DOHH2 (cell line): ENCODE results near the gene PDLIM7.

Experiments
- H3F3A ChIP-seq: fragments of 200-600 bp; sonication (generic), shearing (Covaris generic); 2 replicates; pipeline ENCODE4 v1.6.0; 2016; ENCODE audit warnings: antibody characterized with exemption, mild to moderate bottlenecking; ENCODE audit not compliant: control insufficient read depth, insufficient read depth
- H3K27ac ChIP-seq: fragments of 200-600 bp; sonication (generic); 2 replicates; pipeline ENCODE4 v1.5.1; 2014; ENCODE audit warnings: low read depth, mild to moderate bottlenecking, low read length, moderate library complexity
- H3K27me3 ChIP-seq: fragments of 200-600 bp; sonication (generic); 2 replicates; pipeline ENCODE4 v1.6.1; 2014; ENCODE audit warnings: mild to moderate bottlenecking, low read length, mixed read lengths; ENCODE audit not compliant: control insufficient read depth
- H3K36me3 ChIP-seq: fragments of 200-600 bp; sonication (generic); 2 replicates; pipeline ENCODE4 v1.6.1; 2014; ENCODE audit warnings: mild to moderate bottlenecking, low read length, moderate library complexity, mixed read lengths; ENCODE audit not compliant: control insufficient read depth
- H3K4me1 ChIP-seq: fragments of 200-600 bp; sonication (generic); 2 replicates; pipeline ENCODE4 v1.6.1; 2014; ENCODE audit warnings: mild to moderate bottlenecking, low read length, mixed read lengths; ENCODE audit not compliant: control insufficient read depth
- H3K4me2 ChIP-seq: fragments of 200-600 bp; sonication (generic); 2 replicates; pipeline ENCODE4 v1.6.0; 2014; ENCODE audit warnings: mild to moderate bottlenecking, low read length, moderate library complexity
- H3K4me3 ChIP-seq: fragments of 200-600 bp; sonication (generic); 2 replicates; pipeline ENCODE4 v1.5.1; 2014; ENCODE audit warnings: mild to moderate bottlenecking, low read length, mixed read lengths
- H3K79me2 ChIP-seq: fragments of 200-600 bp; sonication (generic); 2 replicates; pipeline ENCODE4 v1.6.1; 2014; ENCODE audit warnings: mild to moderate bottlenecking, low read length, mixed read lengths; ENCODE audit not compliant: control insufficient read depth
- H3K9me2 ChIP-seq: fragments of 200-600 bp; sonication (generic); replicated peaks from 2 replicates; pipeline ENCODE4 v1.6.1; 2014; ENCODE audit warnings: mild to moderate bottlenecking, low read length, mixed read lengths; ENCODE audit not compliant: control insufficient read depth
- H3K9me3 ChIP-seq: fragments of 200-600 bp; sonication (generic); 2 replicates; pipeline ENCODE4 v1.6.1; 2014; ENCODE audit warnings: antibody characterized with exemption, low read length, mixed read lengths; ENCODE audit not compliant: control insufficient read depth, insufficient read depth
- H4K20me1 ChIP-seq: fragments of 200-600 bp; sonication (generic); 2 replicates; pipeline ENCODE4 v1.6.0; 2014; ENCODE audit warnings: low read depth, mild to moderate bottlenecking, antibody characterized with exemption, low read length, moderate library complexity; ENCODE audit not compliant: control insufficient read depth, insufficient read depth
- EZH2phosphoT487 ChIP-seq: fragments of 200-600 bp; sonication (generic); IDR thresholded peaks from 2 replicates; pipeline ENCODE4 v1.6.1; 2017; ENCODE audit warnings: borderline replicate concordance, mild to moderate bottlenecking, antibody characterized with exemption, low read length, moderate library complexity, mixed read lengths
- TF ChIP-seq, protein P1 (sequence below): fragments of 200-600 bp; sonication (generic); IDR thresholded peaks from one replicate; pipeline ENCODE4 v1.5.1; 2014; ENCODE audit warnings: antibody characterized with exemption, mild to moderate bottlenecking, low read depth, low read length; ENCODE audit not compliant: poor library complexity, severe bottlenecking

Gene PDLIM7

DNA sequence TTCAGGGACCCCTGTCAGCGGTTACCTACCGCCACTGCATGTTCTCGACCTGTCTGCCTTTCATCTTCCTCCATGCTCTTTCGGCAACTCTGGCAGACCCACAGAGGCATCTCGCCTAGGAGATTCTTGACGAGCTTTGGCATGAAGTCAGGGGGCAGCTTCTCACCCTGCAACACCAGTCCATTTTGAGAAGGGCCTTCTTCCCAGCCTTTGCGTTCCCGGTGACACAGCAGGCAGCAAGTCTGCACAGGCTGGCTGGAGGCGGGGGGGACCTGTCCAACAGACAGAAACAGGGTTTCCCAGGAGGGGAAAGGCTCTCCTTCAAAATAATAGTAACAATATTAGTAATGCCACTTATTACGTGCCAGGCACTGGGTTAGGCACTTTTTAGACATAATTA lies 41.5 kb upstream of the PDLIM7 start:
- 0 out of 2 replicates have a peak, but pooled peaks cover 3% of the 10 kb centered on the region for H3F3A ChIP-seq
- H3K9me2 ChIP-seq = no peaks in the 10 kb centered on the region
- H3K9me3 ChIP-seq = no peaks in the 10 kb centered on the region
- TF ChIP-seq, protein P1, sequence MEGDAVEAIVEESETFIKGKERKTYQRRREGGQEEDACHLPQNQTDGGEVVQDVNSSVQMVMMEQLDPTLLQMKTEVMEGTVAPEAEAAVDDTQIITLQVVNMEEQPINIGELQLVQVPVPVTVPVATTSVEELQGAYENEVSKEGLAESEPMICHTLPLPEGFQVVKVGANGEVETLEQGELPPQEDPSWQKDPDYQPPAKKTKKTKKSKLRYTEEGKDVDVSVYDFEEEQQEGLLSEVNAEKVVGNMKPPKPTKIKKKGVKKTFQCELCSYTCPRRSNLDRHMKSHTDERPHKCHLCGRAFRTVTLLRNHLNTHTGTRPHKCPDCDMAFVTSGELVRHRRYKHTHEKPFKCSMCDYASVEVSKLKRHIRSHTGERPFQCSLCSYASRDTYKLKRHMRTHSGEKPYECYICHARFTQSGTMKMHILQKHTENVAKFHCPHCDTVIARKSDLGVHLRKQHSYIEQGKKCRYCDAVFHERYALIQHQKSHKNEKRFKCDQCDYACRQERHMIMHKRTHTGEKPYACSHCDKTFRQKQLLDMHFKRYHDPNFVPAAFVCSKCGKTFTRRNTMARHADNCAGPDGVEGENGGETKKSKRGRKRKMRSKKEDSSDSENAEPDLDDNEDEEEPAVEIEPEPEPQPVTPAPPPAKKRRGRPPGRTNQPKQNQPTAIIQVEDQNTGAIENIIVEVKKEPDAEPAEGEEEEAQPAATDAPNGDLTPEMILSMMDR = no peak
- no peak for TF ChIP-seq EZH2phosphoT487
- H3K4me1 ChIP-seq = no peaks in the 10 kb centered on the region
- no peak overlapping the region for H3K4me3 ChIP-seq
- no peaks in the 10 kb centered on the region for H3K27me3 ChIP-seq
- no peaks in the 10 kb centered on the region; the same call in 1 of the 2 replicates for H4K20me1 ChIP-seq
- H3K4me2 ChIP-seq = no peak overlapping the region
- no peak overlapping the region for H3K27ac ChIP-seq
- H3K36me3 ChIP-seq = peaks cover 79% of the 10 kb centered on the region
- H3K79me2 ChIP-seq = peaks cover 34% of the 10 kb centered on the region

DNA sequence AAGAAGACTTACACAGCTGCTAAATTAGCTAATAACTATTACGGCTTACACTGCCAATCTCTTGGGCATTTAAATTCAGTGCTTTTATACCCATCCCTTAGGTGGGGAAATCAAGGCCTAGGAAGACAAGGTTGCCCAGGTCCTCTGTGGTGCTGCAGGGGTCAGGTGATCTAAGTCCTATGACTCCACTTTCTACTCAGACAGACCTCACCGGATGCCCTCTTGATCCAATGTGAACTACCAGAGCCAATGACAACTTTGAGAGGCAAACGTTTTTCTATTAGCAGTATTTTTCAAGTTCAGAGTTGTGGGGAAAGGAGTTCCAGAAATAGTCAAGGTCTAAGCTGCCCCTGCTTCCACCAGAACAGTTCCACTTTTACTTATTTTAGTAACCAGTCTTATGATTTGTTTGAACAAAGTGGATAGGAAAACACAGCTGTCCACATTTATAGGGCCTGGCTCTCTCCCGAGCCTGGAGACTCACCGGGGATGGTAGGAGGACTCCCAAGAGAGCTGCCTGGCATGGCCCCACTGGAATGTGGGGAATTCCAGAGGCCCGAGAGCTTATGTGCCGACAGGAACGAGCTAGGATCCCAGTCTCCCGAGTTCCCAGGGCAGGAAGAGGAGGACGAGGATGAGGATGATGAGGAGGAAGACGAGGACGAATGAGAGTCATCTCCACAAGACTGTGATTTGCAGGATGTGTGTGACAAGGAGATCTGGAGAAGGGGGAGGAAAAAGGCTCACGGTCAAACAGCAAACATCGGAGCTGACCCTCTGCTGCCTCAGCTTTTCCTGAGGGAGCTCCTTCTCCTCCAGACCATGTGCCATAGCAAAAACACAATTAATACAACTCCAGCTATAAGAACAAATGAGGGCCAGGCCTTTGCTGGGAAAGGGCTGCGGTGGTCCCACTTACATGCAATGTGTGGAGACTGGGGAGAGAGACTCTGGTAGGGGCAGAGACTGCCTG lies 40.3 kb upstream of the PDLIM7 start:
- H3K9me3 ChIP-seq = no peaks in the 10 kb centered on the region
- H3K9me2 ChIP-seq = no peaks in the 10 kb centered on the region
- 0 out of 2 replicates have a peak, but pooled peaks cover 3% of the 10 kb centered on the region for H3F3A ChIP-seq
- no peaks in the 10 kb centered on the region for H3K4me1 ChIP-seq
- H3K4me3 ChIP-seq = no peak overlapping the region
- TF ChIP-seq, protein P1 = no peak
- TF ChIP-seq EZH2phosphoT487 = no peak
- H3K36me3 ChIP-seq = peaks cover 75% of the 10 kb centered on the region
- H3K27ac ChIP-seq = no peak overlapping the region
- no peaks in the 10 kb centered on the region for H3K27me3 ChIP-seq
- H3K4me2 ChIP-seq = no peak overlapping the region
- H3K79me2 ChIP-seq = peaks cover 22% of the 10 kb centered on the region
- H4K20me1 ChIP-seq = no peaks in the 10 kb centered on the region; the same call in 1 of the 2 replicates

DNA sequence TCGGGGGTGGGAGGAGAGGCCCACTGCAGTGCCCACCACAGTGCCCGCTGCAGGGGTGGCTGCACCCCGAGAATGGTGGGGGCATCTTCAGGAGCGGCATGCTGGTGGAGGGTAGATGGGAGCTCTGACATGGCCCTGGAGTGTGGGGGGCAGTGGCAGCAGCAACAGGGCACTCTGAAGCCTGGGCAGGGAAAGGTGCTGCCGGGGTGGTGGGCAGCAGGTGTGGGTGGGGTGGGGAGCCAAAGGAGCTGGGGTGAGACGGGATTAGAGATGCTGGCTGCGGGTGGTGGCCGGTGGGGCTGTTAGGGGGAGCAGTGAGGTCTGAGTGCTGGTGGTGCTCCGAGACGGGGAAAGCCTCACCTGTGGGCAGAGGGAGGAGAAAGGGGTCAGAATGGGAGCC lies 39.0 kb upstream of the PDLIM7 start:
- Histone ChIP-seq H3K4me1 (no peaks in the 10 kb centered on the region), H3K4me2 (no peak overlapping the region), H3K27ac (no peak overlapping the region), H4K20me1 (no peaks in the 10 kb centered on the region; the same call in 1 of the 2 replicates), H3F3A (0 out of 2 replicates have a peak, but pooled peaks cover 3% of the 10 kb centered on the region), H3K27me3 (no peaks in the 10 kb centered on the region), H3K9me3 (no peaks in the 10 kb centered on the region), H3K9me2 (no peaks in the 10 kb centered on the region), H3K79me2 (peaks cover 12% of the 10 kb centered on the region), H3K4me3 (no peak overlapping the region), H3K36me3 (peaks cover 78% of the 10 kb centered on the region)
- no peak for TF ChIP-seq EZH2phosphoT487
- TF ChIP-seq, protein P1 = no peak
